Measurements from ENCODE around the gene USH2A. TPM values are rescaled to one million over a fixed set of nuclear protein-coding genes. Genes with fewer than 3 reads are reported as not detected.

Gene USH2A
- total RNA-seq, 2 experiments from 2014 or later = not detected

DNA sequence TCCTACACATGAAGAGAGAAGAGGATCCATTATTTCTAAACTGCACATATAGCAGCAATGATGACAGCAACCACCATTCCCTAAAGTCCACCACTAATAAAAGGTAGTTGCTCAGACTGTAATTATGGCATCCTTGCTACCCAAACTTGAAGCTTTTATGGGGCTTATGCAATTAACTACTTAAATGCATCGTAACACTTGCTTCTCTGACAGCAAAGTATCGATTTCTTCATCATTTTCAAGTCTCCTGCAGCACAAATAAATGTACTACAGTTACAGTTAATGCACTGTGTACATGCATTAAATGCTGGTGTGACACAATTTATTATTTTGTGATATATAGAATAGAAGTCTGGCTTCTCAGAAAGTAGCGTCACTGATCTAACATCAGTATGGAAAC is 241.7 kb downstream of the USH2A start:
- CTCF ChIA-PET = no interaction called here
- no peak for DNase-seq
- Mint-ChIP-seq H3K4me3 (no peak overlapping the region), H3K27me3 (no peaks in the 10 kb centered on the region), H3K27ac (no peak overlapping the region), H3K9me3 (peaks cover 3% of the 10 kb centered on the region), H3K4me1 (ENCODE audit: low read depth) (no peaks in the 10 kb centered on the region), H3K36me3 (ENCODE audit: low read depth) (no peaks in the 10 kb centered on the region)
- Histone ChIP-seq H3K27me3 (ENCODE audit: control insufficient read depth in 1 of 2, insufficient read depth in 2 of 2, low read length in 2 of 2) (no peaks in the 10 kb centered on the region), H3K9me3 (ENCODE audit: control insufficient read depth in 1 of 2, insufficient read depth in 1 of 2, low read length in 2 of 2) (no peaks in the 10 kb centered on the region), H3K4me3 (ENCODE audit: low read length) (no peak overlapping the region), H3K27ac (ENCODE audit: low read depth in 1 of 2, low read length in 2 of 2) (no peak overlapping the region), H3K4me1 (ENCODE audit: insufficient read depth, low read length) (no peaks in the 10 kb centered on the region), H3K36me3 (ENCODE audit: insufficient read depth, low read length) (no peaks in the 10 kb centered on the region)
- TF ChIP-seq, protein P1, sequence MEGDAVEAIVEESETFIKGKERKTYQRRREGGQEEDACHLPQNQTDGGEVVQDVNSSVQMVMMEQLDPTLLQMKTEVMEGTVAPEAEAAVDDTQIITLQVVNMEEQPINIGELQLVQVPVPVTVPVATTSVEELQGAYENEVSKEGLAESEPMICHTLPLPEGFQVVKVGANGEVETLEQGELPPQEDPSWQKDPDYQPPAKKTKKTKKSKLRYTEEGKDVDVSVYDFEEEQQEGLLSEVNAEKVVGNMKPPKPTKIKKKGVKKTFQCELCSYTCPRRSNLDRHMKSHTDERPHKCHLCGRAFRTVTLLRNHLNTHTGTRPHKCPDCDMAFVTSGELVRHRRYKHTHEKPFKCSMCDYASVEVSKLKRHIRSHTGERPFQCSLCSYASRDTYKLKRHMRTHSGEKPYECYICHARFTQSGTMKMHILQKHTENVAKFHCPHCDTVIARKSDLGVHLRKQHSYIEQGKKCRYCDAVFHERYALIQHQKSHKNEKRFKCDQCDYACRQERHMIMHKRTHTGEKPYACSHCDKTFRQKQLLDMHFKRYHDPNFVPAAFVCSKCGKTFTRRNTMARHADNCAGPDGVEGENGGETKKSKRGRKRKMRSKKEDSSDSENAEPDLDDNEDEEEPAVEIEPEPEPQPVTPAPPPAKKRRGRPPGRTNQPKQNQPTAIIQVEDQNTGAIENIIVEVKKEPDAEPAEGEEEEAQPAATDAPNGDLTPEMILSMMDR (IDR thresholded peaks at IDR 0.05) = no peak
- intact Hi-C loops (cut with DNase I, micrococcal nuclease) = no loop called here
- POLR2A ChIA-PET = no interaction called here
- ATAC-seq (ENCODE audit: poor library complexity) = no peak

DNA sequence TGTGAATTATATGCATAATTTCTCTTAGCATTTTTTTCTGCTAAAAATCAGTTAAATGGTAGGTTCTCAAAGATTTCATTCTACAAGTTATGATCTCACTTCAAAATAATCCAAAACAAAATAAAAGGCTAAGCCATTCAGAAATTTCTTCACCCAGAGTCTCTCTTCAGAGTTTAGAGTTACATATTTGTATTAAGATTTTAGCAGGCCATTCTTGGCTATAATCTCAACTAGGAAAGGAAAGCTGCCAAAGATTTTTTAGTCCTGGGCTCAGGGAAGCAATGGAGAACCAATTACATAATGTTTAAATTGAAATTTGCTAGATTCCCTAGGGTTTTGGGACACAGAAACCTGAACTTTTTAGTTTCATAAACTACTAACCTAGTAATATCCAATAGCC is 245.0 kb downstream of the USH2A start:
- no peak for DNase-seq
- Mint-ChIP-seq H3K27ac (no peak overlapping the region), H3K4me3 (no peak overlapping the region), H3K4me1 (ENCODE audit: low read depth) (no peaks in the 10 kb centered on the region), H3K36me3 (ENCODE audit: low read depth) (no peaks in the 10 kb centered on the region), H3K27me3 (no peaks in the 10 kb centered on the region), H3K9me3 (peaks cover 3% of the 10 kb centered on the region)
- no peak overlapping the region for H3K27ac ChIP-seq (ENCODE audit: low read depth in 1 of 2, low read length in 2 of 2)
- no peak for ATAC-seq (ENCODE audit: poor library complexity)
- no peak overlapping the region for H3K4me3 ChIP-seq (ENCODE audit: low read length)
- H3K4me1 ChIP-seq (ENCODE audit: insufficient read depth, low read length) = no peaks in the 10 kb centered on the region
- H3K36me3 ChIP-seq (ENCODE audit: insufficient read depth, low read length) = no peaks in the 10 kb centered on the region
- H3K27me3 ChIP-seq (ENCODE audit: control insufficient read depth in 1 of 2, insufficient read depth in 2 of 2, low read length in 2 of 2) = no peaks in the 10 kb centered on the region
- ChIA-PET CTCF (no interaction called here), POLR2A (no interaction called here)
- TF ChIP-seq, protein P1 (IDR thresholded peaks at IDR 0.05) = no peak
- intact Hi-C loops (cut with DNase I, micrococcal nuclease) = no loop called here
- H3K9me3 ChIP-seq (ENCODE audit: control insufficient read depth in 1 of 2, insufficient read depth in 1 of 2, low read length in 2 of 2) = peaks cover 0 to 2% of the 10 kb centered on the region in 2 experiments

DNA sequence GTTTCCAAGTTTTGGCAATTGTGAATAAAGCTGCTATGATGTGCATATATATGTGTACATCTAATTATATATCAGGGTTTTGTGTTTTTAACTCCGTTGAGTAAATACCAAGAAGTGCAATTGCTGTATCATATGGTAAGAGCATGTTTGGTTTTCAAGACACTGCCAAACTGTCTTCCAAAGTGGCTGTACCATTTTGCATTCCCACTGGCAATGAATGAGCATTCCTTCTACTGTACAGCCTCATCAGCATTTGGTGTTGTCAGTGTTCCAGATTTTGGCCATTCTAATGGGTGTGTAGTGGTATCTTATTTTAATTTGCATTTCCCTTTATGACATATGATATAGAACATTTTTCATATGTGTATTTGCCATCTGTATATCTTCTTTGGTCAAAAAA is 246.3 kb downstream of the USH2A start:
- intact Hi-C loops (cut with DNase I, micrococcal nuclease) = no loop called here
- Histone ChIP-seq H3K4me3 (ENCODE audit: low read length) (no peak overlapping the region), H3K4me1 (ENCODE audit: insufficient read depth, low read length) (no peaks in the 10 kb centered on the region), H3K36me3 (ENCODE audit: insufficient read depth, low read length) (no peaks in the 10 kb centered on the region), H3K9me3 (ENCODE audit: control insufficient read depth in 1 of 2, insufficient read depth in 1 of 2, low read length in 2 of 2) (peaks cover 0 to 2% of the 10 kb centered on the region in 2 experiments), H3K27me3 (ENCODE audit: control insufficient read depth in 1 of 2, insufficient read depth in 2 of 2, low read length in 2 of 2) (no peaks in the 10 kb centered on the region), H3K27ac (ENCODE audit: low read depth in 1 of 2, low read length in 2 of 2) (no peak overlapping the region)
- Mint-ChIP-seq H3K27ac (no peak overlapping the region), H3K9me3 (peaks cover 3% of the 10 kb centered on the region), H3K27me3 (no peaks in the 10 kb centered on the region), H3K4me3 (no peak overlapping the region), H3K36me3 (ENCODE audit: low read depth) (no peaks in the 10 kb centered on the region), H3K4me1 (ENCODE audit: low read depth) (no peaks in the 10 kb centered on the region)
- DNase-seq (no peak), ATAC-seq (ENCODE audit: poor library complexity) (no peak)
- CTCF ChIA-PET = no interaction called here
- TF ChIP-seq, protein P1 (IDR thresholded peaks at IDR 0.05) = no peak
- POLR2A ChIA-PET = no interaction called here
